Measurements from ENCODE around the gene SYT11.
A peak's percentile ranks its signal among the peaks of the same experiment; 100 is the strongest.
"Not testable (repeated sequence)": the region's sequence is repeated elsewhere in the genome, so short reads cannot be mapped to it uniquely, and the experiment has no call there.

The SYT11 gene

DNA sequence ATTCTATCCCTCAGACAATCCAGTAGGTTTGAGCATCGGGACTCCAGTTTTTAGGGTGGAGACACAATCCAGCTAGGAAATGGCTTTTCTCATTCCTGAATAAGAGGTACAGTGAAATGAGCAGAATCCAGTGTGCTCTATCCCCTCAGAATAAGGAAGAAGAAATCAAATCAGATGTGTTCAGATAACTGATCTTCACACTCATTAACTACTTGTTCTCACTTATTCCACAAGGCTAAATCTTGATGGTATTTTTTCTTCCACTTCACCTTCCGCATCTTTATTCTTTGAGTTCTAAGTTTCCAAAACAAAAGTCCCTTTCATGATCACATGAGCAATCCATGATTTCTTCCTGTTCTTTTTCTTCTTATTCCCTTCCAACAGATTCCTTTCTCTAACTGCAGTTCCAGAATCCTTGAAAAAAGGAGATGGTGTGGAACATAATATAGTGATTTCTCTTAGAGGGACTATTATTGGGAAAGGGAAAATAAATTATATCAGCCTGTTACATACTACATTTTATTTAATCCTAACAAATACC lies 1.7 kb downstream of the SYT11 start:
- DNase-seq (ENCODE audit: low spot score), result no peak

DNA sequence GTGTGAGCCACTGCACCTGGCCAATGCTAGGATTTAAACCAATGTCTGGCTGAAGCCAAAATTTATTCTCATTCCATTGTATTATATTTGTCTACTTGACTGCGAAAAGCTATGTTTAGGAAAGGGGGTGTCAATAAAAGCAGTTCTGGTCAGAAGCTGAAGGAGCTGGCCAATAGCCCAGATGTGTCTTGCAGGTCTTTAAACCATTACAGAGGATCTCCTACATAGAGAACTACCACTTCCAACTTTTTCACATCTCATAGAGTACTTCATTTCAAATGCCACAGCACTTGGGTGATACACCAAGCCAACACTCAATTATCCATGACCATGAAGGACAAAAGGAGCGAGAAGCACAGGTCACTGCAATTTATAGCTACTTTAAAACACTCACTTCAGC lies 2.5 kb downstream of the SYT11 start:
- no peak for DNase-seq (ENCODE audit: low spot score)

GRCh38 chr1:155864393-155864792 lies 5.0 kb downstream of the SYT11 start:
- no peak for DNase-seq (ENCODE audit: low spot score)

DNA sequence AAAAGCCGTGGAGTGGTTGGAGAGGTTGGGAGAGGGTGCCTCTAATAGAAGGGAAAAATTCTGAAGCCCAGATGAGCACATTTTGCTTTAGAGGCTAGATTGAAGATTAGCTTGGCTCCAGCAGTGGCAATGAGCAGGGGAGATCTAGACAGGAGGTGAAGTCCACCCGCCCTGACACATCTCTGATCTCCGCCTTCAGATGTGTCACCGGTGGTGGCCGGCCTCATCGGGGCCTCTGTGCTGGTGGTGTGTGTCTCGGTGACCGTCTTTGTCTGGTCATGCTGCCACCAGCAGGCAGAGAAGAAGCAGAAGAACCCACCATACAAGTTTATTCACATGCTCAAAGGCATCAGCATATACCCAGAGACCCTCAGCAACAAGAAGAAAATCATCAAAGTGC lies 8.4 kb downstream of the SYT11 start:
- DNase-seq (ENCODE audit: low spot score), result no peak

DNA sequence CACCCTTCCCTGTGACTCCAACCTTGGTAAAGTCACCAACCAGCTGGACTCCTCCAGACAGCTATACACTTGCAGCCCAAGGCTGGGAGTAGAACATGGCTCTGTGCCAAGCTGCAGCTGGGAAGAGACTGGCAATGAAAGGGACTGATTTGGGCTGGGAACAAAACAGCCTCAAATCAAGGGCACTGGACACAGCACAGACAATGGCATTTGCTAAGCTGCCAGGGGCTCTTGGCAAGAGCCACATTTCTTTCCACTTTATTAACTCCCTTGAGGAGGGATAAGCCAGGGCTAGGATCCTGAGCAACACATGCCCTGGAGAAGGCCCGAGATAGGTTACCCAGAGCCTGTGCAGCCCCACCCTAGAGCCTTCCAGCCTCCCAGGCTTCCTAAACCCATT lies 12.0 kb downstream of the SYT11 start:
- DNase-seq (ENCODE audit: low spot score), result no peak

- no peak for DNase-seq (ENCODE audit: low spot score)
Observed at GRCh38 chr1:155872527-155872926, 13.2 kb downstream of the SYT11 start.

GRCh38 chr1:155873860-155874259 lies 14.5 kb downstream of the SYT11 start:
- no peak for DNase-seq (ENCODE audit: low spot score)

DNA sequence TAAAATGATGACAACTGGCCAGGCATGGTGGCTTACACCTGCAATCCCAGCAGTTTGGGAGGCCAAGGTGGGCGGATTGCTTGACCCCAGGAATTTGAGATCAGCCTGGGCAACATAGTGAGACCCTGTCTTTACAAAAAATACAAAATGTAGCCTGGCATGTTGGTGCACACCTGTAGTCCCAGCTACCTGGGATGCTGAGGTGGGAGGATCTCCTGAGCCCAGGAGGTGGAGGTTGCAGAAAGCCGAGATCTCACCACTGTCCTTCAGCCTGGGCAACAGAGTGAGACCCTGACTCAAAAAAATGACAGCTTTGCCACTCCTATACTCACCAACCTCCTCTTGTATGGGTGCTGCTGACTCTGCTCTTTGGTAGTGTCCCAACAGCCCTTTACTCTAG lies 18.6 kb downstream of the SYT11 start:
- DNase-seq (ENCODE audit: low spot score), result no peak

- no peak for DNase-seq (ENCODE audit: low spot score)
Observed at GRCh38 chr1:155880251-155880650, 20.9 kb downstream of the SYT11 start.

GRCh38 chr1:155880950-155881349 lies 21.6 kb downstream of the SYT11 start:
- DNase-seq (ENCODE audit: low spot score), result no peak

DNA sequence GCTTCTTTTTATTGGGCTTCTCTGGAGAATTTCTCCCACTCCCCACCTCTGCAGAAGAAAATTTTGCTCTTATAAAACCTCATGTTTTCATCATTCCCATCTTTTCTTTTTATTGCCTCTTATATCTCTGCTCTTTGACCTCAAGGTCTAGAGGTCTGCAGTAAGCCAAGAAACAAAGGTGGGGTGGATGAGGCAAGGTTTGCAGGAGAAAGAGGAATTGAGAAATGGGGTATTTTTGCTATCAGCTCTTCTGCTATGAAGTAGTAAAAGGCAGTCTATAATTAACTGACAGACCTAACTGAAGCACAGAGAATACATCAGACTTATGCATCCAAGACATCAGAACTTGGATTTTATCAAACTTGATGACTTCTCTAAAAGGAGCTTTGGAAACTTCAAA lies 22.9 kb downstream of the SYT11 start:
- no peak for DNase-seq (ENCODE audit: low spot score)

DNA sequence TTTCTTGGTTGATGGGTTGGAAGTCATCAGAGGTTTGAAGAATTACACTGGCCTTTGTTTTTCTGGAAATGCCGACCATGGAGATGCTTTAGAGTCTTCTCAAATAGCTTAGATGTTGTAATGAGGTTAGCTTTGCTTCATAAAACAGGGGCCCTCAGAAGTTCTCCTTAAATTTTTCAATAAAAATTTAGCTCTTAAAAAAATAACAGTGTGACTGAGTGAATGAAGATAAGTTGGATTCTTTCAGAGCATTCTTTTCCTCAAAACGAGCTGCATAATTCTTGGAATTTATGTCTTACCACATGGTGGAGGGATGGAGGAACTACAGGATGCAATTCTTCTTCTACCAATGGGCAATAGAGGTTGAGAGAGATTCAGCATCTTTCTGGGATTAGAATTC lies 23.4 kb downstream of the SYT11 start:
- no peak for DNase-seq (ENCODE audit: low spot score)

- no peak for DNase-seq (ENCODE audit: low spot score)
Observed at GRCh38 chr1:155884031-155884960, 24.9 kb downstream of the SYT11 start.

DNA sequence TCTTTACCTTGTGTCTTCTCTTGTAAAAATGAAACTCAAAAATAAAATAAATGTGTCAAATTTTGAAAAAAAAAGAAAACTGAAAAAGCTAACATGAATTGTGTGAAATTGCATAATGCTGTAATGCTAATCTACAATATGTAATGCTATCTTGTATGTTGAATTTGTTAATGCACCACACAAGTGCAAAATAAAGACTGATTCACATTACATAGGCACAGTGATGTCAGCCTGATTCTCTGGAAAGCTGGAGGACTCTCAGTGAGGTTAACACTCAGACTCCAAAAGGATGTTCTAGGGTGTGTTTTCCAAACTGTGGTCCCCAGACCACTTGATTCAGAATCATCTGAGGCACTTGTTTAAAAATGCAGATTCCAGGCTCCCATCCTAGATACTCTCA lies 25.6 kb downstream of the SYT11 start:
- no peak for DNase-seq (ENCODE audit: low spot score)

GRCh38 chr1:155888481-155888880 lies 29.1 kb downstream of the SYT11 start:
- no peak for DNase-seq (ENCODE audit: low spot score)

GRCh38 chr1:155889566-155889965 lies 30.2 kb downstream of the SYT11 start:
- no peak for DNase-seq (ENCODE audit: low spot score)

DNA sequence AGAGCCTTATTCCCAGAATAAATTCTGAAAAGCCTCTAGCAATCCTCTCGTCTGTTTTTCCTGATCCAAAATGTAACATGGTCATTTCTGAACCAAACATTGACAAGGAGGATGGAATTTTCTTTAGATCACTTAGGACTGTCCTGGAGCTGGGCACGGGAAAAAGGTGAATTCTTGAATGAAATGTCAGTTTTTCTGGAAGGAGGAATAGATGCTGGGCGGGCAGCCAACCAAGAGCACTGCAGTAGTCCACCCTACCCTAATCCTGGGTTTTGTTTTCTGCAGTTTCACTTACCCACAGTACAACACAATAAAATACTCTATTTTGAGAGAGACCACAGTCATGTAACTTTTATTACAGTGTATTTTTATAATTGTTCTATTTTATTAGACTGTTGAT lies 30.9 kb downstream of the SYT11 start:
- no peak for DNase-seq (ENCODE audit: low spot score)

DNA sequence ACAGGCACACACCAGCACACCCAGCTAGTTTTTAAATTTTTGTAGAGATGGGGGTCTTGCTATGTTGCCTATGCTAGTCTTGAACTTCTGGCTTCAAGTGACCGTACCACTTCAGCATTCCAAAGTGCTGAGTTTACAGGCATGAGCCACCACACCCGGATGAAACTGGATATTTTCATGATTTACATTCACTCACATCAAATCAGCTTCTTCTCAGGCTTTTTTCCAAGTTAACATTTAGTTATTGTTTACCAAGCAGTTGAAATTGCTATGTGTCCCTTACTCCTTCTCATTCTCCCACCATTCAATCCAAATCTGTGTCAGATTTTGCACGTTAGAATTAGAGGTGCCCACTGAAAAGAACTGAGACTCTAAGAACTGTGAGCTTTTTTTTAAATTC lies 33.4 kb downstream of the SYT11 start:
- DNase-seq (ENCODE audit: low spot score), result no peak

DNA sequence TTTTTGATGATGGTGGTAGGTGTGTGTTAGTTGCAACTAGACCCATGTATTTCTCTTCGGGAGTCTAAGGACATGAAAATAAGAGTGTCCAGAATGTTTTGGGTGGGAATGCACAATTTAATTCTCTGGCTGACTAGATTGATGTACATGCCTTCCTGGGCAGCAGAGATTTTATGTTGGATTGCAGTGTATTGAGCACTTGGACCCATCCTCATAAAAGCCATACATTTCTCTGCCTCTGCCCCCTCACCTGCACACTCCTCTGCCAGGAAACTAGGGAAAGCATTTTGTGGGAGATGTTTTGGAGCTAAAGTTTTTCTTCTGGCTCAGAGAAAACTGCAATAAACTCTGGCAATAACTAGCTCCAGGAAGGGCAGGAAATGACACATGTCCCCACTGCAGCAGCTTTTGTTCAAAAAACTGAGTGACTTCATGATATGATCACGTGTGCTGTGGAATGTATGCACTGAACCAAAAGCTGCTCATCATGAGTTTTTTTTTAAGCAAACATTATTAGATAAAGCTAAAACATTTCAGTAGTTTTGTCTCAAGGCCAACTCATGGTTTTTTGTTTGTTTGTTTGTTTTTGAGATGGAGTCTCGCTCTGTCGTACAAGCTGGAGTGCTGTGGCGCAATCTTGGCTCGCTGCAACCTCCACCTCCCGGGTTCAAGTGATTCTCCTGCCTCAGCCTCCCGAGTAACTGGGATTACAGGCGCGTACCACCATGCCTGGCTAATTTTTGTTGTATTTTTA lies 34.2 kb downstream of the SYT11 start:
- peak; percentile 50 for DNase-seq (ENCODE audit: low spot score)

DNA sequence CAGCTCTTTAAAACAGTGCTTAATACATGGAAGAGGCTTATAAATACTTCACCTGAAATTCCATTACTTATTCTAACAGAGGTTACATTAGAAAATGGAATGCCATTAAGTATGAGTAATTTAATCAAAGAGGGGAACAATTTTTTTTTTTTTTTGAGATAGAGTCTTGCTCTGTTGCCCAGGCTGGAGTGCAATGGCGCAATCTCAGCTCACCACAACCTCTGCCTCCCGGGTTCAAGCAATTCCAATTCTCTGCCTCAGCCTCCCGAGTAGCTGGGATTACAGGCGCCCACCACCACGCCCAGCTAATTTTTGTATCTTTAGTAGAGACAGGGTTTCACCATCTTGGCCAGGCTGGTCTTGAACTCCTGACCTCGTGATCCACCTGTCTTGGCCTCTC lies 36.2 kb downstream of the SYT11 start:
- not testable (repeated sequence) for DNase-seq (ENCODE audit: low spot score)

GRCh38 chr1:155896476-155896875 lies 37.1 kb downstream of the SYT11 start:
- DNase-seq (ENCODE audit: low spot score), result not testable (repeated sequence)

- DNase-seq (ENCODE audit: low spot score), result no peak
Observed at GRCh38 chr1:155897746-155898145, 38.4 kb downstream of the SYT11 start.

DNA sequence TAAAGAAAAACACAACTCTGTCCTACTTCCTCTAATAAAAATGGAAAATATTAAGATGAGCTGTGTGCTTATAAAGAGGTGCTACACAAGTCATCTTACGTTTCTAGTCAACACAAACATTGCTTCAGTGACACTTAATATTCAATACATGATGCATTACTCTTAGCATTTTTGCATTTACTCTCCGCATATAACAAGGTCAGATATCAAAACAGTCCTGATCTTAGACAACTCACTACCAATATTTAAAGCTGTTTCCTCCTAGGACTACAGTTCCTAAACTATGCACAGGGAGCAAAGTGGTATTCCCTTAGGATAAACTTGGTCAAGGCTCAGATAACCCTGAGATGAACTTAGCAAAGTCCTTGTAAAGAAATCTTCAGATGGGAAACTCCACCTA lies 39.5 kb downstream of the SYT11 start:
- DNase-seq (ENCODE audit: low spot score), result no peak
